HCT116 (cell line): ENCODE results near the gene IRX1. TPM values are rescaled to one million over a fixed set of nuclear protein-coding genes. Genes with fewer than 3 reads are reported as not detected.

ENCODE experiments used
- ATAC-seq: fragments of 200-7000 bp; cut with Tn5 transposase; 2 replicates; pipeline ENCODE4 v1.9.1; 2020; ENCODE audit warnings: mild to moderate bottlenecking, moderate library complexity
- BruUV-seq: library from RNA; stranded (reverse); fragments of 400-500 nt; replicated peaks from 2 replicates; lab custom pipeline; 2021; lab: Mats Ljungman, UMichigan
- CTCF ChIA-PET: fragments of 300-600 bp; sonication (Branson Sonifier 250); formaldehyde crosslinking; loops from one replicate; lab custom pipeline; 2021; ENCODE audit warnings: antibody characterized with exemption; lab: Charles Lee
- POLR2A ChIA-PET: fragments of 300-600, 350-600 bp; sonication (Branson Sonifier 250); formaldehyde crosslinking; loops from one replicate; lab custom pipeline; 2021; ENCODE audit warnings: antibody characterized with exemption; lab: Charles Lee
- RAD21 ChIA-PET, 2 experiments: fragments of 300-600 bp; sonication (Branson Sonifier 250); formaldehyde crosslinking; loops; one replicate each; lab custom pipeline; 2023; ENCODE audit warnings: low total read pairs in 2 of 2; ENCODE audit not compliant: uncharacterized antibody in 2 of 2, unreplicated experiment in 2 of 2, low non-redundant PET in 1 of 2; lab: Charles Lee
- DNase-seq: peaks from one replicate; pipeline ENCODE4 v3.0.0-alpha.2; 2010; ENCODE audit warnings: low read depth, low spot score
- H2AFZ ChIP-seq: fragments of 200-600 bp; shearing (Covaris generic), sonication (generic); 2 replicates; pipeline ENCODE4 v1.6.1; 2017; ENCODE audit warnings: low read depth, mixed run types, mixed read lengths, antibody characterized with exemption, low read length; ENCODE audit not compliant: poor library complexity, severe bottlenecking
- H3K27ac ChIP-seq: 2 replicates; pipeline ENCODE4 v1.5.1; 2012; ENCODE audit warnings: low read depth, low read length
- H3K27me3 ChIP-seq: fragments of 200-600 bp; sonication (generic); 2 replicates; pipeline ENCODE4 v1.6.1; 2016; ENCODE audit warnings: mixed run types, low read length, mixed read lengths; ENCODE audit not compliant: insufficient read depth
- H3K36me3 ChIP-seq, 2 experiments: fragments of 200-500 bp in 1 of 2; fragments of 200-600 bp in 1 of 2; sonication (Bioruptor generic) in 1 of 2; sonication (generic) in 1 of 2; 2 replicates each; pipeline versions ENCODE4 v1.5.1 to v1.6.1; 2014 to 2016; ENCODE audit warnings: low read length in 2 of 2, inconsistent platforms in 1 of 2, mixed read lengths in 1 of 2, mixed run types in 1 of 2; ENCODE audit not compliant: insufficient read depth in 2 of 2, control insufficient read depth in 1 of 2
- H3K4me1 ChIP-seq, 2 experiments: fragments of 200-600 bp in 1 of 2; sonication (generic) in 1 of 2; 2 replicates each; pipeline versions ENCODE4 v1.5.1 to v1.6.1; 2012 to 2017; ENCODE audit warnings: low read length in 2 of 2, inconsistent platforms in 1 of 2, mild to moderate bottlenecking in 1 of 2, mixed read lengths in 1 of 2, mixed run types in 1 of 2, moderate library complexity in 1 of 2; ENCODE audit not compliant: insufficient read depth in 2 of 2, control insufficient read depth in 1 of 2
- H3K4me2 ChIP-seq: fragments of 200-600 bp; sonication (generic); 2 replicates; pipeline ENCODE4 v1.6.1; 2017; ENCODE audit warnings: mixed run types, low read length, mixed read lengths
- H3K4me3 ChIP-seq, 2 experiments: fragments of 200-600 bp in 1 of 2; sonication (generic) in 1 of 2; replicated peaks in 1 of 2; 2 replicates each; pipeline ENCODE4 v1.5.1; 2011 to 2016; ENCODE audit warnings: low read length in 2 of 2, control low read depth in 1 of 2, low read depth in 1 of 2, mild to moderate bottlenecking in 1 of 2, mixed read lengths in 1 of 2, mixed run types in 1 of 2
- H3K79me2 ChIP-seq: fragments of 200-600 bp; sonication (generic); 2 replicates; pipeline ENCODE4 v1.6.1; 2017; ENCODE audit warnings: mild to moderate bottlenecking, mixed run types, low read length, moderate library complexity, mixed read lengths; ENCODE audit not compliant: insufficient read depth
- H3K9ac ChIP-seq: fragments of 200-600 bp; sonication (generic); 2 replicates; pipeline ENCODE4 v1.6.1; 2016; ENCODE audit warnings: low read length, mixed read lengths
- H3K9me2 ChIP-seq: fragments of 200-600 bp; sonication (generic), shearing (Covaris generic); 2 replicates; pipeline ENCODE4 v1.6.1; 2017; ENCODE audit warnings: mixed run types, mild to moderate bottlenecking, moderate library complexity; ENCODE audit not compliant: insufficient read depth
- H3K9me3 ChIP-seq, 2 experiments: fragments of 200-500 bp in 1 of 2; fragments of 200-600 bp in 1 of 2; sonication (Bioruptor generic) in 1 of 2; sonication (generic) in 1 of 2; 2 replicates each; pipeline ENCODE4 v1.6.1; 2014 to 2017; ENCODE audit warnings: low read length in 2 of 2, mixed read lengths in 2 of 2, inconsistent platforms in 1 of 2, low read depth in 1 of 2, mild to moderate bottlenecking in 1 of 2, mixed run types in 1 of 2, moderate library complexity in 1 of 2; ENCODE audit not compliant: control insufficient read depth in 1 of 2, insufficient read depth in 1 of 2
- H4K20me1 ChIP-seq: fragments of 200-600 bp; sonication (generic), shearing (Covaris generic); 2 replicates; pipeline ENCODE4 v1.6.1; 2017; ENCODE audit warnings: mixed run types, mild to moderate bottlenecking, moderate library complexity; ENCODE audit not compliant: insufficient read depth
- ELF1 ChIP-seq: IDR thresholded peaks from 2 replicates; pipeline ENCODE4 v1.6.1; 2012; ENCODE audit warnings: low read depth, borderline replicate concordance
- EZH2 ChIP-seq: fragments of 200-600 bp; sonication (generic); IDR thresholded peaks from 2 replicates; pipeline ENCODE4 v1.6.1; 2017; ENCODE audit warnings: antibody characterized with exemption, mixed run types
- JUND ChIP-seq: IDR thresholded peaks from 2 replicates; pipeline ENCODE4 v1.6.1; 2012
- POLR2A ChIP-seq: IDR thresholded peaks from 2 replicates; pipeline ENCODE4 v1.7.0; 2011; ENCODE audit warnings: borderline replicate concordance; ENCODE audit not compliant: insufficient read depth, insufficient read length; ENCODE audit errors: extremely low read depth
- RAD21 ChIP-seq: IDR thresholded peaks from 2 replicates; pipeline ENCODE4 v1.6.1; 2012; ENCODE audit warnings: low read depth, mild to moderate bottlenecking
- SP1 ChIP-seq: IDR thresholded peaks from 2 replicates; pipeline ENCODE4 v1.6.1; 2012; ENCODE audit warnings: low read depth
- YY1 ChIP-seq: IDR thresholded peaks from 2 replicates; pipeline ENCODE4 v1.6.1; 2011; ENCODE audit warnings: low read length, low read depth, moderate library complexity, mild to moderate bottlenecking; ENCODE audit not compliant: insufficient replicate concordance; ENCODE audit errors: extremely low read depth
- intact Hi-C: fragments of 100-400 bp; cut with micrococcal nuclease; formaldehyde crosslinking; loops from 2 replicates; pipeline ENCODE4 v1.10.0; 2022
- total RNA-seq: library from RNA; stranded (reverse); gene quantifications from one replicate; pipeline ENCODE4 v1.2.1, GENCODE V29; 2021; ENCODE audit not compliant: unreplicated experiment
- TF ChIP-seq, protein P1 (sequence below), 3 experiments: fragments of 200-600 bp in 1 of 3; sonication (generic) in 1 of 3; IDR thresholded peaks in 2 of 3; conservative IDR thresholded peaks in 1 of 3; 2 replicates each; pipeline ENCODE4 v1.5.1; 2012 to 2017; ENCODE audit warnings: low read depth in 2 of 3, low read length in 2 of 3, antibody characterized with exemption in 1 of 3, borderline replicate concordance in 1 of 3, control low read depth in 1 of 3, mild to moderate bottlenecking in 1 of 3, mixed read lengths in 1 of 3, mixed run types in 1 of 3, moderate library complexity in 1 of 3; ENCODE audit not compliant: insufficient read depth in 1 of 3
- TF ChIP-seq, protein P2 (sequence below): IDR thresholded peaks from 2 replicates; pipeline ENCODE4 v1.6.1; 2012
- TF ChIP-seq, protein P3 (sequence below): IDR thresholded peaks from 2 replicates; pipeline ENCODE4 v1.6.1; 2012; ENCODE audit warnings: low read depth
- TF ChIP-seq, protein P4 (sequence below): IDR thresholded peaks from 2 replicates; pipeline ENCODE4 v1.6.1; 2012

Gene IRX1
- total RNA-seq, 1 experiment from 2014 or later: not detected

DNA sequence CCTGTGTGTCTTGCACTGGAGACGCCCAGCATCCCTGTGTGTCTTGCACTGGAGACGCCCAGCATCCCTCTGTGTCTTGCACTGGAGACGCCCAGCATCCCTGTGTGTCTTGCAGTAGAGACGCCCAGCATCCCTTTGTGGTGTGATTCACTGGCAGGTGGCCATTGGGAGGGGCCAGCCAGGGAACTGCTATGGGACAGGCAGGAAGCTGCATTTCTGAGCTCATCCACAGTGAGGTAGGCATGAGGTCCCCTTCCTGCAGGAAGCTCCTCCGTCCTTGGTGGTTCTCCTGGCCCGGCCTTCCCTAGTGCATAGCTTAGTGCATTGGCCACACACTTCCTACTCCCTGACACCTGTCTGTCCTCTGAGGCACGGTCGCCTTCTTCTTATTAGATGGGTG, 43.5 kb downstream of the IRX1 start:
- no peak overlapping the region for H3K4me2 ChIP-seq
- ChIA-PET CTCF (no interaction called here), POLR2A (no interaction called here), RAD21 (no interaction called here)
- no peaks in the 10 kb centered on the region for H3K36me3 ChIP-seq
- no peak overlapping the region for H2AFZ ChIP-seq
- TF ChIP-seq EZH2 (no peak), RAD21 (no peak), YY1 (no peak), POLR2A (no peak), SP1 (no peak), JUND (no peak), ELF1 (no peak)
- TF ChIP-seq, protein P1, sequence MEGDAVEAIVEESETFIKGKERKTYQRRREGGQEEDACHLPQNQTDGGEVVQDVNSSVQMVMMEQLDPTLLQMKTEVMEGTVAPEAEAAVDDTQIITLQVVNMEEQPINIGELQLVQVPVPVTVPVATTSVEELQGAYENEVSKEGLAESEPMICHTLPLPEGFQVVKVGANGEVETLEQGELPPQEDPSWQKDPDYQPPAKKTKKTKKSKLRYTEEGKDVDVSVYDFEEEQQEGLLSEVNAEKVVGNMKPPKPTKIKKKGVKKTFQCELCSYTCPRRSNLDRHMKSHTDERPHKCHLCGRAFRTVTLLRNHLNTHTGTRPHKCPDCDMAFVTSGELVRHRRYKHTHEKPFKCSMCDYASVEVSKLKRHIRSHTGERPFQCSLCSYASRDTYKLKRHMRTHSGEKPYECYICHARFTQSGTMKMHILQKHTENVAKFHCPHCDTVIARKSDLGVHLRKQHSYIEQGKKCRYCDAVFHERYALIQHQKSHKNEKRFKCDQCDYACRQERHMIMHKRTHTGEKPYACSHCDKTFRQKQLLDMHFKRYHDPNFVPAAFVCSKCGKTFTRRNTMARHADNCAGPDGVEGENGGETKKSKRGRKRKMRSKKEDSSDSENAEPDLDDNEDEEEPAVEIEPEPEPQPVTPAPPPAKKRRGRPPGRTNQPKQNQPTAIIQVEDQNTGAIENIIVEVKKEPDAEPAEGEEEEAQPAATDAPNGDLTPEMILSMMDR (IDR thresholded peaks at IDR 0.05 in 2 of 3, conservative IDR thresholded peaks at IDR 0.05 in 1 of 3; ENCODE audit: borderline replicate concordance in 1 of 3, insufficient read depth in 1 of 3, low read depth in 2 of 3, low read length in 2 of 3): no peak
- TF ChIP-seq, protein P2, sequence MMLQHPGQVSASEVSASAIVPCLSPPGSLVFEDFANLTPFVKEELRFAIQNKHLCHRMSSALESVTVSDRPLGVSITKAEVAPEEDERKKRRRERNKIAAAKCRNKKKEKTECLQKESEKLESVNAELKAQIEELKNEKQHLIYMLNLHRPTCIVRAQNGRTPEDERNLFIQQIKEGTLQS: no peak
- TF ChIP-seq, protein P3, sequence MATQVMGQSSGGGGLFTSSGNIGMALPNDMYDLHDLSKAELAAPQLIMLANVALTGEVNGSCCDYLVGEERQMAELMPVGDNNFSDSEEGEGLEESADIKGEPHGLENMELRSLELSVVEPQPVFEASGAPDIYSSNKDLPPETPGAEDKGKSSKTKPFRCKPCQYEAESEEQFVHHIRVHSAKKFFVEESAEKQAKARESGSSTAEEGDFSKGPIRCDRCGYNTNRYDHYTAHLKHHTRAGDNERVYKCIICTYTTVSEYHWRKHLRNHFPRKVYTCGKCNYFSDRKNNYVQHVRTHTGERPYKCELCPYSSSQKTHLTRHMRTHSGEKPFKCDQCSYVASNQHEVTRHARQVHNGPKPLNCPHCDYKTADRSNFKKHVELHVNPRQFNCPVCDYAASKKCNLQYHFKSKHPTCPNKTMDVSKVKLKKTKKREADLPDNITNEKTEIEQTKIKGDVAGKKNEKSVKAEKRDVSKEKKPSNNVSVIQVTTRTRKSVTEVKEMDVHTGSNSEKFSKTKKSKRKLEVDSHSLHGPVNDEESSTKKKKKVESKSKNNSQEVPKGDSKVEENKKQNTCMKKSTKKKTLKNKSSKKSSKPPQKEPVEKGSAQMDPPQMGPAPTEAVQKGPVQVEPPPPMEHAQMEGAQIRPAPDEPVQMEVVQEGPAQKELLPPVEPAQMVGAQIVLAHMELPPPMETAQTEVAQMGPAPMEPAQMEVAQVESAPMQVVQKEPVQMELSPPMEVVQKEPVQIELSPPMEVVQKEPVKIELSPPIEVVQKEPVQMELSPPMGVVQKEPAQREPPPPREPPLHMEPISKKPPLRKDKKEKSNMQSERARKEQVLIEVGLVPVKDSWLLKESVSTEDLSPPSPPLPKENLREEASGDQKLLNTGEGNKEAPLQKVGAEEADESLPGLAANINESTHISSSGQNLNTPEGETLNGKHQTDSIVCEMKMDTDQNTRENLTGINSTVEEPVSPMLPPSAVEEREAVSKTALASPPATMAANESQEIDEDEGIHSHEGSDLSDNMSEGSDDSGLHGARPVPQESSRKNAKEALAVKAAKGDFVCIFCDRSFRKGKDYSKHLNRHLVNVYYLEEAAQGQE: no peak
- TF ChIP-seq, protein P4, sequence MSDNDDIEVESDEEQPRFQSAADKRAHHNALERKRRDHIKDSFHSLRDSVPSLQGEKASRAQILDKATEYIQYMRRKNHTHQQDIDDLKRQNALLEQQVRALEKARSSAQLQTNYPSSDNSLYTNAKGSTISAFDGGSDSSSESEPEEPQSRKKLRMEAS: no peak
- H3K9me2 ChIP-seq: no peaks in the 10 kb centered on the region
- peaks cover 7 to 18% of the 10 kb centered on the region in 2 experiments; a peak in 2 of 4 replicates for H3K9me3 ChIP-seq
- ATAC-seq (no peak), DNase-seq (no peak)
- intact Hi-C loops: no loop called here
- no peaks in the 10 kb centered on the region for H3K79me2 ChIP-seq
- no peak overlapping the region for H3K9ac ChIP-seq
- no peaks in the 10 kb centered on the region for H3K4me1 ChIP-seq
- H4K20me1 ChIP-seq: no peaks in the 10 kb centered on the region
- H3K4me3 ChIP-seq: no peak overlapping the region
- no peak overlapping the region for H3K27ac ChIP-seq
- H3K27me3 ChIP-seq: no peaks in the 10 kb centered on the region
- no TSS peak for BruUV-seq
